GM19193 (cell line): ENCODE results near the gene SYNRG.

Experiments
- POLR2A ChIP-seq: IDR thresholded peaks from 4 replicates; pipeline ENCODE4 v1.6.1; 2011; ENCODE audit not compliant: insufficient read depth, insufficient read length; ENCODE audit errors: extremely low read depth

Gene SYNRG

GRCh38 chr17:37485938-37486570, 123.2 kb downstream of the SYNRG start:
- TF ChIP-seq POLR2A: no peak

- TF ChIP-seq POLR2A: no peak
These were observed 125.7 kb downstream of the SYNRG start for GRCh38 chr17:37483311-37484039.

- no peak for TF ChIP-seq POLR2A
These were observed 128.1 kb downstream of the SYNRG start for GRCh38 chr17:37481001-37481665.

GRCh38 chr17:37480427-37480826, 128.8 kb downstream of the SYNRG start:
- TF ChIP-seq POLR2A: no peak

GRCh38 chr17:37479025-37479424, 130.2 kb downstream of the SYNRG start:
- no peak for TF ChIP-seq POLR2A

GRCh38 chr17:37478187-37478586, 131.0 kb downstream of the SYNRG start:
- no peak for TF ChIP-seq POLR2A

- TF ChIP-seq POLR2A: no peak
These were observed 132.6 kb downstream of the SYNRG start for GRCh38 chr17:37476431-37477120.

GRCh38 chr17:37475731-37476420, 133.3 kb downstream of the SYNRG start:
- TF ChIP-seq POLR2A: no peak

- no peak for TF ChIP-seq POLR2A
These were observed 139.0 kb downstream of the SYNRG start for GRCh38 chr17:37470181-37470580.

GRCh38 chr17:37466471-37466870, 142.7 kb downstream of the SYNRG start:
- no peak for TF ChIP-seq POLR2A

GRCh38 chr17:37465069-37465616, 144.1 kb downstream of the SYNRG start:
- no peak for TF ChIP-seq POLR2A
